Stomach (tissue), 9 donors: ENCODE results near the gene TMEM271. TPM values are rescaled to one million over a fixed set of nuclear protein-coding genes. Genes with fewer than 3 reads are reported as not detected.
A peak's percentile ranks its signal among the peaks of the same experiment; 100 is the strongest.

Experiments
- DNase-seq, 2 donors: peaks; one replicate each; pipeline versions ENCODE4 v3.0.0 to v3.0.0-alpha.2; 2013 to 2019
- H3K27ac ChIP-seq, 5 donors: fragments of 200-600 bp in 4 of 5; sonication (generic) in 4 of 5; one replicate each; pipeline ENCODE4 v1.5.1; 2013 to 2019; ENCODE audit warnings: mild to moderate bottlenecking in 1 of 5, moderate library complexity in 1 of 5
- H3K27me3 ChIP-seq, 3 donors: fragments of 200-600 bp; sonication (generic); one replicate each; pipeline ENCODE4 v1.5.1; 2017 to 2019; ENCODE audit warnings: mixed run types in 1 of 3
- H3K36me3 ChIP-seq, 4 donors: fragments of 200-600 bp; sonication (generic); 1 replicate in 3 of 4; 2 replicates in 1 of 4; pipeline ENCODE4 v1.5.1; 2016 to 2019
- H3K4me1 ChIP-seq, 4 donors: fragments of 200-600 bp; sonication (generic); one replicate each; pipeline ENCODE4 v1.5.1; 2016 to 2019
- H3K4me3 ChIP-seq, 4 donors: fragments of 200-600 bp; sonication (generic) in 3 of 4; one replicate each; pipeline ENCODE4 v1.5.1; 2016 to 2019; ENCODE audit warnings: mild to moderate bottlenecking in 1 of 4
- H3K9me3 ChIP-seq, 4 donors: fragments of 200-600 bp; sonication (generic); one replicate each; pipeline ENCODE4 v1.5.1; 2016 to 2019
- EP300 ChIP-seq: sonication (generic); formaldehyde crosslinking; IDR thresholded peaks from one replicate; pipeline ENCODE4 v1.6.1; 2017; ENCODE audit warnings: antibody characterized with exemption
- POLR2A ChIP-seq, 4 donors: fragments of 450-650 bp; IDR thresholded peaks; one replicate each; pipeline ENCODE4 v1.6.1; 2016; ENCODE audit warnings: antibody characterized with exemption in 4 of 4, control low read depth in 2 of 4, mild to moderate bottlenecking in 1 of 4, moderate library complexity in 1 of 4
- POLR2AphosphoS5 ChIP-seq, 3 donors: sonication (generic); formaldehyde crosslinking; IDR thresholded peaks; one replicate each; pipeline ENCODE4 v1.6.1; 2016; ENCODE audit warnings: antibody characterized with exemption in 3 of 3
- WGBS, 5 donors: extraction: QIAGEN DNeasy Blood & Tissue Kit in 3 of 5; methylation state at CpG; one replicate each; pipeline versions ENCODE4 v1.1.5 to v1.1.7; 2013 to 2018; 5-methylcytosine and 5-hydroxymethylcytosine counted together
- intact Hi-C: fragments of 100-400 bp; cut with DNase I; formaldehyde crosslinking; loops from one replicate; pipeline ENCODE4 v1.15.1; 2023; ENCODE audit warnings: low total_unique reads
- polyA plus RNA-seq, 3 donors: library from polyadenylated mRNA; stranded (reverse); fragments of 200-250 nt; gene quantifications; one replicate each; pipeline ENCODE4 v1.2.3, GENCODE V29; 2013
- total RNA-seq, 5 donors: library from RNA; depleted of rRNA; stranded (reverse); fragments of >200 nt; gene quantifications; one replicate each; pipeline versions ENCODE4 v1.1.0 to v1.2.3, GENCODE V29; 2014 to 2016
- TF ChIP-seq, protein P1 (sequence below), 7 experiments: fragments of 450-650 bp in 4 of 7; fragments of 200-600 bp in 3 of 7; sonication (generic) in 3 of 7; IDR thresholded peaks; one replicate each; pipeline ENCODE4 v1.5.1; 2016 to 2019; ENCODE audit warnings: antibody characterized with exemption in 7 of 7, control low read depth in 2 of 7, mild to moderate bottlenecking in 1 of 7
- donor health status: healthy with polysubstance abuse.
- donor health status: Bipolar disorder and iron deficiency.
- donor health status: healthy.

TMEM271 gene
- total and polyA plus RNA-seq, 8 donors = 0.03 TPM; not detected in 7

DNA sequence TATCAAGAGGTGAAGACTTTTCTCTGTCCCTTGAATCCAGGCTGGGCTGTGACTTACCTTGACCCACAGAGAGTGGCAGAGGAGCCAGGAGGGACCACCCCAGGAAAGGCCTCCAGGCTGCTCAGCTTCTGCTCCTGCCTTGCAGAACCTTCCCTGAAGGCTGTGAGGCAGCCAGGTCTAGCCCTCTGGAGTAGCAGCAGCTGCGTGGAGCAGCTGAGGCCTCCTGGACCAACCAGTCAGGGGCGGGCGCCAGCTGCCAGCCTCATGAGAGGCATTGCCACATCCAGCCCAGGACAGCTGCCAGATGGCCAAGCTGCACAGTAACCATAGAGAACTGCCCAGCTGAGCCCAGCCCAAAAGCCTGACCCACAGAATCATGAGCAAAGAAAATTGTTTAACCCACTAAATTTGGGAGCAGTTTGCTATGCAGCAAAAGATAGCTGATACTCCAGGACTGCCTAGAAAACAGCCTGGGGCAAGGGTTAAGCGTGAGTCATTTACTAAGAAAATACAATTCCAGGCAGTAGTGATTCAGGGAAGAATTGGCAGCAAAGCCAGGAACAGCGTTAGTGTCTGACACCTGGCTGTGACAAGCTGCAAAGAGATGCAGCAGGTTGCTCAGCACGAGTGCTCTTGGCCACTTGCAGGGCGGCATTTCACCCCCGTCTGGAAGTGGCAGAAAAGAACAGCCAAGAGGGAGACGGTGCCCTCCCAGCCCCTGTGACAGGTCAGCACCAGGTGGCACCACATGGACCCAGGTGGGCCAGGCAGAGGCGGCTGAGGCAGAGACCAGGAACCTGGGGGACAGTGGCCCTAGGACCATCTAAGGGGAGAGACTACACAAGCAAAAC is 34.5 kb upstream of the TMEM271 start:
- Histone ChIP-seq H3K27ac (no peak overlapping the region), H3K4me1 (no peaks in the 10 kb centered on the region), H3K9me3 (no peaks in the 10 kb centered on the region), H3K27me3 (peaks cover 0 to 60% (median 10%) of the 10 kb centered on the region in 3 donors), H3K36me3 (no peaks in the 10 kb centered on the region), H3K4me3 (no peak overlapping the region)
- TF ChIP-seq POLR2AphosphoS5 (IDR thresholded peaks at IDR 0.05) (no peak), POLR2A (IDR thresholded peaks at IDR 0.05) (no peak), EP300 (no peak)
- TF ChIP-seq, protein P1, sequence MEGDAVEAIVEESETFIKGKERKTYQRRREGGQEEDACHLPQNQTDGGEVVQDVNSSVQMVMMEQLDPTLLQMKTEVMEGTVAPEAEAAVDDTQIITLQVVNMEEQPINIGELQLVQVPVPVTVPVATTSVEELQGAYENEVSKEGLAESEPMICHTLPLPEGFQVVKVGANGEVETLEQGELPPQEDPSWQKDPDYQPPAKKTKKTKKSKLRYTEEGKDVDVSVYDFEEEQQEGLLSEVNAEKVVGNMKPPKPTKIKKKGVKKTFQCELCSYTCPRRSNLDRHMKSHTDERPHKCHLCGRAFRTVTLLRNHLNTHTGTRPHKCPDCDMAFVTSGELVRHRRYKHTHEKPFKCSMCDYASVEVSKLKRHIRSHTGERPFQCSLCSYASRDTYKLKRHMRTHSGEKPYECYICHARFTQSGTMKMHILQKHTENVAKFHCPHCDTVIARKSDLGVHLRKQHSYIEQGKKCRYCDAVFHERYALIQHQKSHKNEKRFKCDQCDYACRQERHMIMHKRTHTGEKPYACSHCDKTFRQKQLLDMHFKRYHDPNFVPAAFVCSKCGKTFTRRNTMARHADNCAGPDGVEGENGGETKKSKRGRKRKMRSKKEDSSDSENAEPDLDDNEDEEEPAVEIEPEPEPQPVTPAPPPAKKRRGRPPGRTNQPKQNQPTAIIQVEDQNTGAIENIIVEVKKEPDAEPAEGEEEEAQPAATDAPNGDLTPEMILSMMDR (IDR thresholded peaks at IDR 0.05) = no peak
- intact Hi-C loops = no loop called here
- WGBS, 5 donors = 29 to 47% (median 44%) methylated on average over 10 of the region's 10 CpGs
- DNase-seq = no peak

DNA sequence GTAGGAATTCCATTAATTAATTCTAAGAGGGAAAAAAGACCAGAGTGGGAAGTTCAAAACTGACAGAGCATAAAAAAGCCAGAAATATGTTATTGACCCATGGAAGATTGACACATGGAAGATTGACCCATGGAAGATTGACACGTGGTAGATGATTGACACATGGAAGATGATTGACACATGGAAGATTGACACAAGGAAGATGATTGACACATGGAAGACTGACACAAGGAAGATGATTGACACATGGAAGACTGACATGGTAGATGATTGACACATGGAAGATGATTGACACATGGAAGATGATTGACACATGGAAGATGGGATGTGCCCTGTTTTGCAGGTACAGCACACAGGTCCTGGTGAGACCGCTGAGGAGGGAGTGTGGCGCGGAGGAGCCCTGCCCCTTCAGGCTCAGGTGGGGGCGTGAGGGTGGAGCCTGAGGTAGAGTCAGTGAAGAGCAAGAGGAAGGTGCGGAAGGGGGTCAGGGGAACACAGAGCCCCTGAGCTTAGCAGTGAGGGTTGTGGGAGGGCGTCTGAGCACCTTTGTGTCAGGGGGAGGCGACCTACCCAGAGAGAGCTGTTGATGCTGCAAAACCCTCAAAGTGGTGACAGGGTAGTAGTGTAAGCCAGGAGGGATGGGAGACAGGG is 33.4 kb upstream of the TMEM271 start:
- TF ChIP-seq, protein P1 (IDR thresholded peaks at IDR 0.05) = no peak
- TF ChIP-seq EP300 = no peak
- TF ChIP-seq POLR2A (IDR thresholded peaks at IDR 0.05) = no peak
- Histone ChIP-seq H3K9me3 (no peaks in the 10 kb centered on the region), H3K36me3 (no peaks in the 10 kb centered on the region), H3K27ac (no peak overlapping the region), H3K4me3 (no peak overlapping the region), H3K27me3 (peaks cover 0 to 60% (median 10%) of the 10 kb centered on the region in 3 donors), H3K4me1 (no peaks in the 10 kb centered on the region)
- DNase-seq = no peak
- intact Hi-C loops = no loop called here
- WGBS, 5 donors = 72 to 79% (median 77%) methylated on average over 8 of the region's 8 CpGs

DNA sequence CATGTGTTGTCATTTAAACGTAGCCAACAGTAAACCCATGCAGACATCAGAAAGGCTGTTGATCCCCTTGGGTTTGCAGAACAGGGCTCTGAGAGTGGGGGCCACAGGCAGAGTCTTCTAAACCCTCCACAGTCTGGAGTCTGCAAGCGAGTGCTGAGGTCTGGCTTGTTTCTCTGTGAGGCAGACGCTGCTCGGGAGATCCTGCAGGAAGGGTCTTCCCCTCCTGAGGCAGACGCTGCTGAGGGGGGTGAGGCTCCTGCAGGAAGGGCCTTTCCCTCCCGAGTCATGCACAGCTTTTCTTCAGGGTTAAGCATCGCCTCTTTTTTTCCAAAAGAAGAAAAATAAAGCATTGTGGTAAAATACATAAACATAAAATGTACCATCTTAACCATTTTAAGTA is 32.1 kb upstream of the TMEM271 start:
- Histone ChIP-seq H3K36me3 (no peaks in the 10 kb centered on the region), H3K4me1 (no peaks in the 10 kb centered on the region), H3K9me3 (no peaks in the 10 kb centered on the region), H3K4me3 (no peak overlapping the region), H3K27ac (no peak overlapping the region), H3K27me3 (peaks cover 0 to 60% (median 10%) of the 10 kb centered on the region in 3 donors)
- DNase-seq = peak in 1 of 2 donors; percentile 7
- TF ChIP-seq POLR2AphosphoS5 (IDR thresholded peaks at IDR 0.05) (no peak), POLR2A (IDR thresholded peaks at IDR 0.05) (no peak), EP300 (no peak)
- TF ChIP-seq, protein P1 (IDR thresholded peaks at IDR 0.05) = no peak
- intact Hi-C loops = no loop called here
- 42 to 50% (median 47%) methylated on average over 6 to 7 of the region's 7 CpGs for WGBS, 5 donors

DNA sequence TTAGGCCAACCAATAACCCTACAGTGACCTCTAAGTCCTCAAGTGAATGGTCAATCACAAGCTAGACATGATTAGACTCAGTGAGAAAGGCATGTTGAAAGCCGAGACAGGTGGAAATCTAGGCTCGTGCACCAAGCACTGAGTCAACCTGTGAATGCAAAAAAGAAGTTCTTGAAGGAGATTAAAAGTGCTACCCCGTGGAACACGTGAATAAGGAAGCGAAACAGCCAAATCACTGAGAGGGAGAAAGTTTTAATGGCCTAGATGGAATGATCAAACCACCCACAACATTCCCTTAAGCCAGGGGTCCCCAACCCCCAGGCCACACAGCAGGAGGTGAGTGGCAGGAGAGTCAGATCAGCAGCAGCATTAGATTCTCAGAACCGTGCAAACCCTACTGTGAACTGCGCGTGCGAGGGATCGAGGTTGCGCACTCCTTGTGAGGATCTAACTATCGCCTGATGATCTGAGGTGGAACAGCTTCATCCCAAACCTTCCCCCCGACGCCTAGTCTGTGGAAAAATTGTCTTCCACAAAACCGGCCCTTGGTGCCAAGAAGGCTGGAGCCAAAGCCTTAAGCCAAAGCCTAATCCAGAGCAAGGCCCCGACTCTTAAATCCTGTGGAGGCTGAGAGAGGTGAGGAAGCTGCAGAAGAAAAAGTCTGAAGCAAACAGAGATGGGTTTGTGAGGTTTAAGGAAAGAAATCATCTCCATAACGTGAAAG is 29.8 kb upstream of the TMEM271 start:
- no peaks in the 10 kb centered on the region for H3K36me3 ChIP-seq
- H3K4me1 ChIP-seq = no peaks in the 10 kb centered on the region
- no peak overlapping the region for H3K4me3 ChIP-seq
- DNase-seq = peak in 1 of 2 donors; percentile 8
- WGBS, 5 donors = 79 to 88% (median 84%) methylated on average over 16 to 17 of the region's 17 CpGs
- no peak overlapping the region for H3K27ac ChIP-seq
- H3K9me3 ChIP-seq = no peaks in the 10 kb centered on the region
- intact Hi-C loops = no loop called here
- TF ChIP-seq POLR2AphosphoS5 (IDR thresholded peaks at IDR 0.05) (no peak), EP300 (no peak), POLR2A (IDR thresholded peaks at IDR 0.05) (no peak)
- TF ChIP-seq, protein P1 (IDR thresholded peaks at IDR 0.05) = no peak
- H3K27me3 ChIP-seq = peaks cover 0 to 58% (median 11%) of the 10 kb centered on the region in 3 donors
